HG03025 (cell line): ENCODE measurements around the gene RHBDD1.

Experiments
- ATAC-seq: cut with Tn5 transposase; IDR thresholded peaks from one replicate; pipeline ENCODE4 v1.9.1; 2021; ENCODE audit warnings: mild to moderate bottlenecking, moderate library complexity; ENCODE audit not compliant: unreplicated experiment, low FRiP score

RHBDD1 gene

GRCh38 chr2:226909126-226909525 lies 73.3 kb downstream of the RHBDD1 start:
- no peak for ATAC-seq

GRCh38 chr2:226909836-226910235 lies 74.0 kb downstream of the RHBDD1 start:
- no peak for ATAC-seq

- ATAC-seq, result no peak
Observed at GRCh38 chr2:226910384-226910783, 74.5 kb downstream of the RHBDD1 start.

DNA sequence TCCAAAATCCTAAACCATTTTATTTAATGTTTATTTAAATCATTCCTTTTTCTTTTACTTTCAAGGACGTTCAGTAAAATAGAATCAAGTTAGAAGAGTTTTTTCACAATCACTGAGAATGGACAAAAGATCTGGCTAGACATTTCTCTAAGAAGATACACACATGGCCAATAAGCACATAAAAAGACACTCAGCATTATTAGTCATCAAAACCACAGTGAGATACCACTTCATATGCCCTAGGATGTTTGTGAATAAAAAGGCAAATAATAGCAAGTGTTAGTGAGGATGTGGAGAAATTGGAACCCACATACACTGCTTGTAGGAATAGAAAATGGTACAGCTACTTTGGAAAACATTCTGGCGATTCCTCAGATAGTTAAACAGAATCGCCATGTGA lies 76.1 kb downstream of the RHBDD1 start:
- ATAC-seq, result no peak

DNA sequence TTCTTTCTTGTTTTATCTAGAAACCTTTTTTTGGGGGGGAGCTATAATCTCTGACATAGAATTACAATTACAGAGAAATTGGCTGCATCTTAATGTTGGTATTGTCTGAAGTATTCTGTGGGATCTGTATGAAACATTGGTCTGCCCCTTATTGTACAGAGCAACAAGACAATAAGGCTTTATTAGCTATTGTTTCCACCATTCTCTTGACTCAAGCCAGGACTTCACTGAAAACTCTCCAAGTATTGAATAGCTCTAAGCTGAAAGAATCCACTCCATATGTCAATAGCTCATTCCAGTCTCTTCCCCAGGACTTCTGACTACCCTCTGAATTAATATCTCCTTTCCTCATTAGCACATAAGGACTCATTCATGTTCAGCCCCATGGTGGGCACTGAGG lies 77.8 kb downstream of the RHBDD1 start:
- ATAC-seq, result no peak

- ATAC-seq, result no peak
Observed at GRCh38 chr2:226915846-226916360, 80.0 kb downstream of the RHBDD1 start.

DNA sequence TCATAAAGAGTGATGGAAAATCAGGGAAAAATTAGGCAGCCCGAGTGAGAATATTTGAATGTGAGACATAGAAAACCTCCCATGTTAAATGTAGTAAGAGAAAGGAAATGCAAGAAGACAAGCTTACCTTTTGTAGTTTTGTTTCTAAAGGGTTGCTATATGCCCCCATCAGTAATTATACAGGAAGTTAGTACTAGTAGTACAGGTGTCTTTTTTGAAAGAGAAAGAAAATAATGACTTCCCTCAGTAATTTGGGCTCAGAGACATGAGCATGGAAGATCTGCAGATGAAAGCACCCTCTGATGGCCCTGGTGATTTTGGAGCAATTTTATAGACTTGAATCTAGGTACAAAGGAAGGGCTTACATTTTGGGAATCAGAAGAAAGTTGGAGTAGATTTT lies 80.8 kb downstream of the RHBDD1 start:
- ATAC-seq, result peak; percentile 87

- ATAC-seq, result no peak
Observed at GRCh38 chr2:226932443-226932842, 96.6 kb downstream of the RHBDD1 start.

DNA sequence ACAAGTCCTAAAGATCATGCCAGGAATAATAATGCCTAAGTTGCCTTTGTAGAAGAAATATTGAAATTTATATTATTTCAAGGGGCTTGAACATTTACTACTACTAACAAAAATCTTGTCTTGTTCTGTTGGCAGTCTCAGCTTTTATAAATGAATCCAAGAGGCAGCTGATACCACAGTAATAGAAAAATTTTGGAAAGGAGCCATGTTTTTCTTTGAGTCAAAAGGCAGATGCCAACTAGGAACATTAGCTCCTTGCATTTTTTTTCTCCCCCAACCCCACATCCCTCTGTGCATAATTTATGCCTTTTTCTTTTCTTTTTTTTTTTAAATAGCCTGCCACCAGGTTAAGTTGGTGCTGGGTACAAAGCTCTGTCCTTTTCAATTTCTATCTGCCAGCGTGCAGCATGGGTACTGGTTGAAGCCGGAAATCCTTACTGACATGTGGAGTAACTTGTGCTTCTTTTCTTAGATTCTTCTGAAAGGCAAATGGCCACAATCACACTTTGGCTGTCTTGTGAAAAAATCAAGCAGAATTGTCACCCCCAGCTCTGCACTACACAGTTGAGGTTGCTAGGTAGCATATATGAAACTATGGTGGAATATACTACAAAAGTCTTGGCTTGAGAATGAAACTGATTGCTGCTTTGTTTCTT lies 98.8 kb downstream of the RHBDD1 start:
- no peak for ATAC-seq

DNA sequence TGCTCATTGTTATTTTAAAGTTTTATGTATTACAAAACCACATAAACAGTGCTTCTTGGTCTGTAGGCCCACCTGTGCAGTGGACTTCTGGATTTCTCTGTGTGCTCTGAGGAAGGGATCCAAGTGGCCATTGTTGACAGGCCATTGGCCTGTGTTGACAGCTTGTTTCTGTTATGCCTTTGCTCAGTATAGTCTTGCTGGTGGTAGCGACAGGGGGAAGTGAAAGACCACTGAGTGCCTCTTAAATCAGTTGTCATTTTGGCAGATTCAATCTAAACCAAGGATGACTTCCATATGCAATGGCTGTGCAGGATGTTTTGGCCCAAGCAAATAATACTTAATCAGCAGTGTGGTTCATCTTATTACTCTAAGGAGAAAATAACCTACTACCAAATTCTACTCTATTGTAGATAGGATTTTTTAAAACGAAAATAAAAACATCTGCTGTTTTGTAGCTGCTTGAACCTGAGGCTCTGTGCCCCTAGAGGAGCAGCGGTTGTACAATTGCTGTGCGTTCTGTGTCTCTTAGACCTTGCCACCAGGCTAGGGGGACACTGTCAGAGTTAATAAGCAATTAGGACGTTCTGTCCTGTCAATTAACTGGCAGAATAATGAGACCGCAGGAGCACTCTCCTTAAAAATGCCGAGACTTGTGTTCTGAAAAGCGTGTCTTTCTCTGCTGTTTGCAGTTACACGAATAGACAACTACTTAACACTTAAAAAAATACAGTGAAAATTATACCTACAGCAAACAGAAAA lies 108.2 kb downstream of the RHBDD1 start:
- ATAC-seq, result peak; percentile 72

- ATAC-seq, result no peak
Observed at GRCh38 chr2:226953206-226953605, 117.4 kb downstream of the RHBDD1 start.

- ATAC-seq, result no peak
Observed at GRCh38 chr2:226953826-226954225, 118.0 kb downstream of the RHBDD1 start.

DNA sequence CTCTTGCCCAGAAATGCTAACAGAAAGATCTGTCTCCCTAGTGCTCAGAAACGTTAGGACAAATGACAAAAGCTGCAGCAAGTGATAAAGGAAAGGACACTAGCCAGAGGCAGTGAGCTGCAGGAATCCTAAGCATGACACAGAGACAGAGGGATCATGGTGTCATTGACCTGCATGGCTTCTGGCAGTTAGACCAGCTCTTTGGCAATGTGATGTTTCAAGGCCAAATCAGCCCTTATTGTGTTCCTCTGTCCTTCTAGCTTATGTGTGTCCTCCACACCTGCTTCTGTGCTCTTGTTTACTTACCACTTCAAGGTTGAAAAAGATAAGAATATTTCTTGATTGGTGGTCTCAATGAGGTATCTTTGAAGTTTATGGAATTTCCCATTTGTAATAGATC lies 120.8 kb downstream of the RHBDD1 start:
- ATAC-seq, result no peak

GRCh38 chr2:226959418-226959817 lies 123.6 kb downstream of the RHBDD1 start:
- ATAC-seq, result no peak

DNA sequence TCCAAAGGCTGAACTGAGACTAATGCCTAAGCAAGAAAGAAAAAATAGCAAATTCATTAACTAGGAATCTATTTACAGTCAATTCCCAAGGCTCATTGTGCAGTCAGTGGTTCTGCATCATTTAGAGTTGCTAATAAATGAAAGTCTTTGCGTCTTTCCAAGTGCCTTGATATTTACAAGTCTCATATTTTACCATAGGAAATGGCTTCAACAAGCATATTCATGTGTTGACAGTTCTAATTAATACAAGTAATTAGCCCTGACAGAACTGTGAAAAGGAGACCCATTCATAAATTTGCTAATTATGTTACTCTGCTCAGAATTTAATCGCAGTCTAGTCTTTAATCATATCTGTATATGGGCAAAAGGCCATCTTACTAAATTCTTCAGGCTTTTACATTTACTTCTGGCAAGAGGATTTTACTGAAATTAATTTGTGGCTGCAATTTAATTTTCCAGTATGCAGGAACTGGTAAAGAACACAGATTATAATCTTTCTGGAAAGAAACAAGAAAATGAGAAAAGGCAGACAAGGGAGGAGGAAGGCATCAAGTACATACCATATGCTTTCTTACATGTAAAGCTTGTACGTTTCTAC lies 126.4 kb downstream of the RHBDD1 start:
- ATAC-seq, result no peak

DNA sequence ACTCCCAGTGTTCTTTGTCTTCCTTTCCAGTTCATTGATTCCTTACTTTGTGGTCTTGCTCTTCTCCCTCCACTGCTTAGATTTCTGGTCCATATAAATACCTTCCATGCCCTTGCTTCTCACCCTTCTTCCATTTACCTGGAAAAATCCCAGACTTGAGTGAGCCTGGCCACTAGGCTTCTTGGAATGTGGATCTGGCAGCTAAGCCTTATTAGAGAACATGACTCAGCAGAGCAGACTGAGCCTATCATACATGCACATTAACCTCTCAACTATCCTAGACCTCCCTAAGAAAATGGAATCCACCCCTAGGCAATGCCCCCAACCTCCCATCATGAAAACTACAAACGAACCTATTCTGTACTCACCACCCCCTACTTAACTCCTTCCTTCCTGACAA lies 127.7 kb downstream of the RHBDD1 start:
- ATAC-seq, result no peak

- ATAC-seq, result no peak
Observed at GRCh38 chr2:226965376-226965775, 129.5 kb downstream of the RHBDD1 start.

DNA sequence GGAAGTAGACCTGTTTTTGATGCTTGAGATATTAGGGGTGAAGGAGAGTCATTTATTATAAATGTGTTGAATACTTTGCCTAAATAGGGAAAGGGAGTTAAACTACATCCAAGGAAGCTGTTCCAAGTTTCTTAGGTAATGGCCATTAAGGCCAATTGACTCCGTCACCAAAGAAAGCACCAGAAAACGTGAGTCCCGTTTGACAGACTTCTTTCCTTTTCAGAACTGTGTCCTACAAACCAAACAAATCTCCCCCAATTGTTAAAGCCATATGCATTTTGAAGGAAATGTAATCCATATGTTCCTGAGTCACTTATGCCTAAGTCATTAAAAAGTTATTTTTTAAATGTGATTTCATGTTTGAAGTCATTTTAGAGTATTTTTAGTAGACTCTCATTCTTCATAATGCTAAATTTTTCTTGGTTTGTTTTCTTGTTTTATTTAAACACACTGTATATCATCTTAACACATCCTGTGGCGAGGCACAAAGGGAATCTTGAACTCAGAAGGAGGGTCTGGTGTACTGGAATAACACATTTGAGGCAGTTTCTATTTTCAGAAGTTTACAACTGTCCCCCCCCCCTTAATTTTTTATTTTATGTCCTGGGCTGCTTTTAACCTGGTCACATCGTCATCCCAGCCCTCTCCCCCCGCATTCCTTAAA lies 133.7 kb downstream of the RHBDD1 start:
- no peak for ATAC-seq

DNA sequence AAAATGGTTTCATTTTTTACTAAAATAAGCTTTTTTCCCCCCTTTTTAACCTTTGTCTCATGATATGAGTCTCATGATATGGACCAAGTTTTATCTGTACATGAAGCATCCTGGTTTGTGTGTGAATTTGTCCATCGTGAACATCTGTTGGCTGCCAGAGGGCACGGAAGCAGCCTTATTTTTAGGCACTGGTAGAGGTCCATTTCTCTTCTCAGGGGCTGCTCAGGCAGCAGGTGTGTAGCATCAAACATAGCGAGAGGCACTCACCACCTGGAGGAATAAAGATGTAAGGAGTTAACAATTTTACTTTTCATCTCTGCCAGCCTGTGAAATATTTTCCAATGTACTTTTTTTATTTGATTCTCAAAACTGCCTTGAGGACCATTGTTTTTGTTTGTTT lies 134.5 kb downstream of the RHBDD1 start:
- ATAC-seq, result no peak

- ATAC-seq, result peak; percentile 50
Observed at GRCh38 chr2:226971084-226971483, 135.2 kb downstream of the RHBDD1 start.

DNA sequence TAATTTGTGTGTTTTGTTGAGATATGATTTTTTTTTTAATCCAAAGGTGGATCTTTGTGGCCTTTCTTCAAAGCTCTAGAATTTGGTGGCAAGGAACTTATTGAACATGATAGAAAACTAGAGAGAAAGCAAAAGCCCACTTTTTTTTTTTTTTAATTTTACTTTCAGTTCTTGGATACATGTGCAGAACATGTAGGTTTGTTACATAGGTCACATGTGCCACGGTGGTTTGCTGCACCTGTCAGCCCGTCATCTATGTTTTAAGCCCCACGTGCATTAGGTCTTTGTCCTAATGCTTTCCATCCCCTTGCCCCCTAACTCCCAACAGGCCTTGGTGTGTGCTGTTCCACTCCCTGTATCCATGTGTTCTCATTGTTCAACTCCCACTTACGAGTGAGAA lies 135.9 kb downstream of the RHBDD1 start:
- no peak for ATAC-seq
